GM21447 (cell line): Measurements from ENCODE around the gene SNRNP70.
A peak's percentile ranks its signal among the peaks of the same experiment; 100 is the strongest.
"Not testable (repeated sequence)": the region's sequence is repeated elsewhere in the genome, so short reads cannot be mapped to it uniquely, and the experiment has no call there.

Experiments used
- ATAC-seq: cut with Tn5 transposase; IDR thresholded peaks from one replicate; pipeline ENCODE4 v1.9.1; 2021; ENCODE audit not compliant: unreplicated experiment

SNRNP70 gene

GRCh38 chr19:49085020-49085867, at the start of gene SNRNP70:
Gene SNRNP70, plus strand, starts transcription at chr19:49085451. Its CDS starts 964 bp downstream, at chr19:49086415.
- peak; percentile 86 for ATAC-seq

DNA sequence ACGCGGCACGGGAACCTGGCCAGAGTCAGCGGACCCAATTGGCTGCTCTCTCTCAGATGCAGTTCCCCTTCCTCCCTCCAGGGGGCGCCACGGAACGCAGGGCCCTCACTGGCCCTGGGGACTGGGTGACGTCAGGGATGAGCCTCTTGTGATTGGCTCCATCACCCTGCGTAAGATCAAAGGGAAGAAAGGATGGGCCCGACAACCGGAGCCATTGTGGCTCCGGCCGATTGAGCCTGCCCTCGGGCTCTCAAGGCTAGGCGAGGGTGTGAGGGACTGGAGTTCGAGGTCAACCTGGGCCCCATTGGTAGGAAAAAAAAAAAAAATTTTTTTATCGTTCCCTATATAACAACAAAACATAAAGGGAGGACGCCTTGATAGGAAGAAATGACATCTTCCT, 48.4 kb upstream of the SNRNP70 start, which contains the start of gene CGB1:
TSS of gene CGB1 (minus strand) at position 81 of the 400 bp plus-strand sequence. CDS start 184 bp downstream, outside the sequence.
- not testable (repeated sequence) for ATAC-seq

DNA sequence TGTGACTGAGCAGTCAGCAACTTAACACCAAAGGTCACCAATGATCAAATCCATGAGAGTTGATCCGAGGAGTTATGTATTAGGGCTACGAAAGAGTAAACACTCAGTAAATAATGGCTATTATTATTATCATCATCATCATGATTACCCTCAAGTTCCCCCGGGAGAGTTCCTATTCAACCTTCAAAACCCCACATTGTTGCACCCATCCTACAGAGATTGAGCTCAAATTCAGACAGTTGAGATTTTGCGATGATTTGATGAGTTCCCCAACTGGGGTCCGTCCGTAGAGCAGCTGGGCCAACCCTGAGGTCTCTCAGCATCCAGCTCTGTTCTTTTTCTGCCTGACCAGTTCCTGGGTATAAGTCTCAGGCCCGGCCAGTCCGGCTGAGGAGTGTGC, 47.1 kb upstream of the SNRNP70 start:
- not testable (repeated sequence) for ATAC-seq

- ATAC-seq, result not testable (repeated sequence)
Observed at GRCh38 chr19:49038557-49039276, 46.5 kb upstream of the SNRNP70 start.

DNA sequence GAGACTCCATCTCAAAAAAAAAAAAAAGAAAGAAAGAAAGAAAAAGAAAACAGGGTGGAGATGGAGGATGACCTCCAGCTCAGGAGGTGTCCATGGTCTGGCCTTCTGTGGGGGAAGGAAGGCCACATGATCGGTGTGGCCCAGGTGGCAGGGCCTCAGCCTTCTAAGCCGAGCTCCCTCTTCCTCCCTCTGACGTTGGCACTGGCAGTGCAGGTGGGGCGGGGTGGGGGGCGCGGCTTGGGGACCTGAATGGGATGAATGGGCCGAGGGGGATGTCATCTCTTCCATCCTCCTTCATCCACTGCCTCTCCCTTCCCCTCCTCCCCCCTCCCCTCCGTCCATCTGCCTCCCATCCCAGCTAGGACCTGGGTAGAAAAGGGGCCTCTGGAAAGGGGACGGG, 45.5 kb upstream of the SNRNP70 start:
- ATAC-seq, result not testable (repeated sequence)

- no peak for ATAC-seq
Observed at GRCh38 chr19:49042177-49042576, 43.1 kb upstream of the SNRNP70 start.

GRCh38 chr19:49042666-49043065, 42.6 kb upstream of the SNRNP70 start:
- ATAC-seq, result not testable (repeated sequence)

GRCh38 chr19:49043548-49043947, 41.7 kb upstream of the SNRNP70 start, which contains the start of gene CGB5:
Gene CGB5, plus strand, starts transcription at chr19:49043848. Its CDS starts 362 bp downstream, at chr19:49044210.
- ATAC-seq, result not testable (repeated sequence)

- not testable (repeated sequence) for ATAC-seq
Observed at GRCh38 chr19:49049011-49049410, 36.2 kb upstream of the SNRNP70 start, which contains the start of gene CGB8. Gene CGB8, minus strand, starts transcription at chr19:49049111. Its CDS starts 372 bp downstream, at chr19:49048739.

GRCh38 chr19:49049834-49050233, 35.4 kb upstream of the SNRNP70 start:
- ATAC-seq, result not testable (repeated sequence)

GRCh38 chr19:49050376-49051033, 34.7 kb upstream of the SNRNP70 start:
- not testable (repeated sequence) for ATAC-seq

GRCh38 chr19:49056101-49056901, 28.9 kb upstream of the SNRNP70 start:
- ATAC-seq, result no peak

- ATAC-seq, result not testable (repeated sequence)
Observed at GRCh38 chr19:49056902-49057596, 28.2 kb upstream of the SNRNP70 start.

DNA sequence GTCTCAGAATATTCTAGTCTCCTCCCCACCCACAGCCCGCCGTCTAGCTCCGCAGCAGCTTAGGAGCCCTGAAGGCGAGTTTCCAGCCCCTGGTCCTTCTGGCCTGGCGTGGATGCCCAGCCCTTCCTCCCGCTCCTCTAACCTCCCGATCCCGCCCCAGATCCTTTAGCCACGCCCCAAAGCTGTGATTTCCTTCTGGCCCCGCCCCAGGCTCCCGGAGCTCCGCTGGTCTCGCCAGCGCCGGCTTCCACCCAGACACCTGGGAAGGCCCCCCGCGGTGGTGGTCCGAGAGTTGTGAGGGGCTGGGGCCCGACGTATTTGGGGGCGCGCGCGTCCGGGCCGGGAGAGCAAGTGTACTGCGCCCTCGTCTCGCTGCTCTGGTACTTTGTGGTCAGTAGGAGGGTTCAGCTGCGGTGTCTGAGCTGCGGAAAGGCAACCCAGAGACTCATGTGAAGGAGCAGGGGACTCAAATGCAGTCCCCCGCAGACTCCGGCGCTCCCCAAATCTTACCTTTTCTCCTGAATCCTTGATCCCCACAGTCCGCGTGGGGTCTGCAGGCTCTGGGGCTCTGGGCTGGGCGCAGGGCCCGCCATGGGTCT, 27.5 kb upstream of the SNRNP70 start, which contains the start of gene CGB7:
TSS of gene CGB7 (minus strand) at position 114 of the 599 bp plus-strand sequence. CDS start 2,374 bp downstream, outside the sequence.
- no peak for ATAC-seq

- no peak for ATAC-seq
Observed at GRCh38 chr19:49058562-49058961, 26.7 kb upstream of the SNRNP70 start.

- no peak for ATAC-seq
Observed at GRCh38 chr19:49059053-49059452, 26.2 kb upstream of the SNRNP70 start.

GRCh38 chr19:49061000-49061399, 24.3 kb upstream of the SNRNP70 start:
- no peak for ATAC-seq

- no peak for ATAC-seq
Observed at GRCh38 chr19:49061445-49061844, 23.8 kb upstream of the SNRNP70 start.

DNA sequence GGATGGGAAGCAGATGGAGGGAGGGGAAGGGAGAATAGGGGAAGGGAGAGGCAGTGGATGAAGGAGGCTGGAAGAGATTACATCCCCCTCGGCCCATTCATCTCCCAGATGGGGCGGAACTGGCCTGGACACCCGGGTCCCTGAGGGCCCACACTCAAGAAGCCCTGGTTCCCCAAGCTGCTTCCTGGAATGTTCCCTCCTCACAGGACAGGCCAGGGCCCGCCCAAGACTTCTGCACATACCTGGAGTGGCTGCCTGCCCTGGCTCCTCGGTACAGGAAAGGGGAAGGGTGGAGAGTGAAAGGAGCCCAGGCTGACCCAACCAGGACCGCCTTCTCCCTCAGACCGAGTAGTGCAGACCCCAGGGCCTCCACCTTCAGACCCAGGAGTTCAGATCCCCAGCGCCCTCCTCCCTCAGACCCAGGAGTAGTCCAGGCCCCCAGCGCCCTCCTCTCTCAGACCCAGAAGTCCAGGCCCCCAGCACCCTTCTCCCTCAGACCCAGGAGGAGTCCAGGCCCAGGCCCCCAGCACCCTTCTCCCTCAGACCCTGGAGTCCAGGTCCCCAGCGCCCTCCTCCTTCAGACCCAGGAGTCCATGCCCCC, 21.1 kb upstream of the SNRNP70 start:
- ATAC-seq, result no peak
